Neural cell (in vitro differentiated cells): ENCODE data around the gene SP6. TPM values are rescaled to one million over a fixed set of nuclear protein-coding genes. Genes with fewer than 3 reads are reported as not detected.

Experiments
- H2AFZ ChIP-seq: fragments of 200-600, 300-800 bp; sonication (generic), shearing (Covaris generic); 2 replicates; pipeline ENCODE4 v1.6.0; 2014; ENCODE audit warnings: low read depth, mild to moderate bottlenecking, antibody characterized with exemption, low read length, moderate library complexity
- H3F3A ChIP-seq: fragments of 200-600 bp; shearing (Covaris generic); 2 replicates; pipeline ENCODE4 v1.6.1; 2016; ENCODE audit warnings: mild to moderate bottlenecking, moderate library complexity, mixed read lengths, antibody characterized with exemption, low read length; ENCODE audit not compliant: insufficient read depth, poor library complexity, severe bottlenecking
- H3K27ac ChIP-seq: fragments of 200-600, 300-800 bp; sonication (generic), shearing (Covaris generic); 2 replicates; pipeline ENCODE4 v1.5.1; 2014; ENCODE audit warnings: mild to moderate bottlenecking, low read length, moderate library complexity
- H3K27me3 ChIP-seq: fragments of 300-800, 200-600 bp; sonication (generic), shearing (Covaris generic); 2 replicates; pipeline ENCODE4 v1.6.0; 2014; ENCODE audit warnings: mild to moderate bottlenecking, low read depth, low read length, moderate library complexity; ENCODE audit not compliant: insufficient read depth
- H3K36me3 ChIP-seq: fragments of 300-800, 200-600 bp; sonication (generic), shearing (Covaris generic); 2 replicates; pipeline ENCODE4 v1.5.1; 2014; ENCODE audit warnings: mild to moderate bottlenecking, antibody characterized with exemption, low read length, moderate library complexity; ENCODE audit not compliant: insufficient read depth
- H3K4me2 ChIP-seq: fragments of 300-800, 200-600 bp; sonication (generic), shearing (Covaris generic); 2 replicates; pipeline ENCODE4 v1.6.0; 2014; ENCODE audit warnings: mild to moderate bottlenecking, low read length
- H3K4me3 ChIP-seq: fragments of 300-800, 200-600 bp; sonication (generic), shearing (Covaris generic); 2 replicates; pipeline ENCODE4 v1.5.1; 2014; ENCODE audit warnings: mild to moderate bottlenecking, low read length, moderate library complexity
- H3K79me2 ChIP-seq: fragments of 200-600 bp; shearing (Covaris generic); replicated peaks from 2 replicates; pipeline ENCODE4 v1.6.0; 2014; ENCODE audit warnings: mild to moderate bottlenecking, low read length, moderate library complexity; ENCODE audit not compliant: insufficient read depth
- H3K9ac ChIP-seq: fragments of 300-800, 200-600 bp; sonication (generic), shearing (Covaris generic); 2 replicates; pipeline ENCODE4 v1.6.1; 2016; ENCODE audit warnings: mild to moderate bottlenecking, low read length, mixed read lengths
- H3K9me2 ChIP-seq: fragments of 200-600 bp; shearing (Covaris generic); 2 replicates; pipeline ENCODE4 v1.6.1; 2016; ENCODE audit warnings: mild to moderate bottlenecking, low read length, mixed read lengths; ENCODE audit not compliant: insufficient read depth
- H3K9me3 ChIP-seq: fragments of 200-600, 300-800 bp; sonication (generic), shearing (Covaris generic); 2 replicates; pipeline ENCODE4 v1.6.1; 2016; ENCODE audit warnings: mild to moderate bottlenecking, mixed run types, low read length, moderate library complexity, mixed read lengths
- H4K20me1 ChIP-seq: fragments of 200-600 bp; shearing (Covaris generic); 2 replicates; pipeline ENCODE4 v1.6.1; 2016; ENCODE audit warnings: mild to moderate bottlenecking, mixed run types; ENCODE audit not compliant: insufficient read depth
- EP300 ChIP-seq: fragments of 450-650 bp; conservative IDR thresholded peaks from 2 replicates; pipeline ENCODE4 v1.6.1; 2014; ENCODE audit warnings: antibody characterized with exemption, mild to moderate bottlenecking, moderate library complexity; ENCODE audit not compliant: poor library complexity, severe bottlenecking
- EZH2 ChIP-seq: fragments of 200-600, 300-800 bp; shearing (Covaris generic), sonication (generic); IDR thresholded peaks from 2 replicates; pipeline ENCODE4 v1.6.1; 2014; ENCODE audit warnings: antibody characterized with exemption, low read length, borderline replicate concordance, mild to moderate bottlenecking; ENCODE audit not compliant: insufficient read depth, poor library complexity, severe bottlenecking
- MXI1 ChIP-seq: fragments of 450-650 bp; conservative IDR thresholded peaks from 2 replicates; pipeline ENCODE4 v1.6.1; 2014; ENCODE audit warnings: antibody characterized with exemption, mild to moderate bottlenecking; ENCODE audit not compliant: poor library complexity, severe bottlenecking
- POLR2AphosphoS5 ChIP-seq: IDR thresholded peaks from 2 replicates; pipeline ENCODE4 v1.6.1; 2012
- RAD21 ChIP-seq: fragments of 450-650 bp; conservative IDR thresholded peaks from 2 replicates; pipeline ENCODE4 v1.6.1; 2014; ENCODE audit warnings: antibody characterized with exemption, mild to moderate bottlenecking, moderate library complexity
- SMC3 ChIP-seq: fragments of 450-650 bp; conservative IDR thresholded peaks from 2 replicates; pipeline ENCODE4 v1.6.1; 2014; ENCODE audit warnings: antibody characterized with exemption, mild to moderate bottlenecking, moderate library complexity; ENCODE audit not compliant: poor library complexity
- TAF1 ChIP-seq: IDR thresholded peaks from 2 replicates; pipeline ENCODE4 v1.6.1; 2012; ENCODE audit warnings: low read depth
- polyA plus RNA-seq: library from polyadenylated mRNA; depleted of rRNA; stranded (reverse); fragments of >200 nt; gene quantifications from 2 replicates; pipeline ENCODE4 v1.2.3, GENCODE V29; 2014
- TF ChIP-seq, protein P1 (sequence below): IDR thresholded peaks from 2 replicates; pipeline ENCODE4 v1.6.1; 2012; ENCODE audit warnings: borderline replicate concordance
- TF ChIP-seq, protein P2 (sequence below): fragments of 450-650 bp; IDR thresholded peaks from 2 replicates; pipeline ENCODE4 v1.5.1; 2014; ENCODE audit warnings: antibody characterized with exemption, mild to moderate bottlenecking, moderate library complexity; ENCODE audit not compliant: poor library complexity, severe bottlenecking

The SP6 gene
- polyA plus RNA-seq, 1 donor from 2014 or later, result 0.42 TPM

- Histone ChIP-seq H3K9ac (no peak overlapping the region), H3K4me2 (no peak overlapping the region), H3K36me3 (no peaks in the 10 kb centered on the region), H3K9me2 (no peaks in the 10 kb centered on the region), H2AFZ (no peak overlapping the region), H3K79me2 (no peaks in the 10 kb centered on the region), H4K20me1 (no peaks in the 10 kb centered on the region), H3K9me3 (no peaks in the 10 kb centered on the region), H3F3A (no peaks in the 10 kb centered on the region), H3K4me3 (no peak overlapping the region), H3K27ac (no peak overlapping the region), H3K27me3 (no peaks in the 10 kb centered on the region)
- TF ChIP-seq EP300 (no peak), TAF1 (no peak), POLR2AphosphoS5 (no peak), RAD21 (no peak), SMC3 (no peak), MXI1 (no peak), EZH2 (no peak)
- TF ChIP-seq, protein P1, sequence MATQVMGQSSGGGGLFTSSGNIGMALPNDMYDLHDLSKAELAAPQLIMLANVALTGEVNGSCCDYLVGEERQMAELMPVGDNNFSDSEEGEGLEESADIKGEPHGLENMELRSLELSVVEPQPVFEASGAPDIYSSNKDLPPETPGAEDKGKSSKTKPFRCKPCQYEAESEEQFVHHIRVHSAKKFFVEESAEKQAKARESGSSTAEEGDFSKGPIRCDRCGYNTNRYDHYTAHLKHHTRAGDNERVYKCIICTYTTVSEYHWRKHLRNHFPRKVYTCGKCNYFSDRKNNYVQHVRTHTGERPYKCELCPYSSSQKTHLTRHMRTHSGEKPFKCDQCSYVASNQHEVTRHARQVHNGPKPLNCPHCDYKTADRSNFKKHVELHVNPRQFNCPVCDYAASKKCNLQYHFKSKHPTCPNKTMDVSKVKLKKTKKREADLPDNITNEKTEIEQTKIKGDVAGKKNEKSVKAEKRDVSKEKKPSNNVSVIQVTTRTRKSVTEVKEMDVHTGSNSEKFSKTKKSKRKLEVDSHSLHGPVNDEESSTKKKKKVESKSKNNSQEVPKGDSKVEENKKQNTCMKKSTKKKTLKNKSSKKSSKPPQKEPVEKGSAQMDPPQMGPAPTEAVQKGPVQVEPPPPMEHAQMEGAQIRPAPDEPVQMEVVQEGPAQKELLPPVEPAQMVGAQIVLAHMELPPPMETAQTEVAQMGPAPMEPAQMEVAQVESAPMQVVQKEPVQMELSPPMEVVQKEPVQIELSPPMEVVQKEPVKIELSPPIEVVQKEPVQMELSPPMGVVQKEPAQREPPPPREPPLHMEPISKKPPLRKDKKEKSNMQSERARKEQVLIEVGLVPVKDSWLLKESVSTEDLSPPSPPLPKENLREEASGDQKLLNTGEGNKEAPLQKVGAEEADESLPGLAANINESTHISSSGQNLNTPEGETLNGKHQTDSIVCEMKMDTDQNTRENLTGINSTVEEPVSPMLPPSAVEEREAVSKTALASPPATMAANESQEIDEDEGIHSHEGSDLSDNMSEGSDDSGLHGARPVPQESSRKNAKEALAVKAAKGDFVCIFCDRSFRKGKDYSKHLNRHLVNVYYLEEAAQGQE, result no peak
- TF ChIP-seq, protein P2, sequence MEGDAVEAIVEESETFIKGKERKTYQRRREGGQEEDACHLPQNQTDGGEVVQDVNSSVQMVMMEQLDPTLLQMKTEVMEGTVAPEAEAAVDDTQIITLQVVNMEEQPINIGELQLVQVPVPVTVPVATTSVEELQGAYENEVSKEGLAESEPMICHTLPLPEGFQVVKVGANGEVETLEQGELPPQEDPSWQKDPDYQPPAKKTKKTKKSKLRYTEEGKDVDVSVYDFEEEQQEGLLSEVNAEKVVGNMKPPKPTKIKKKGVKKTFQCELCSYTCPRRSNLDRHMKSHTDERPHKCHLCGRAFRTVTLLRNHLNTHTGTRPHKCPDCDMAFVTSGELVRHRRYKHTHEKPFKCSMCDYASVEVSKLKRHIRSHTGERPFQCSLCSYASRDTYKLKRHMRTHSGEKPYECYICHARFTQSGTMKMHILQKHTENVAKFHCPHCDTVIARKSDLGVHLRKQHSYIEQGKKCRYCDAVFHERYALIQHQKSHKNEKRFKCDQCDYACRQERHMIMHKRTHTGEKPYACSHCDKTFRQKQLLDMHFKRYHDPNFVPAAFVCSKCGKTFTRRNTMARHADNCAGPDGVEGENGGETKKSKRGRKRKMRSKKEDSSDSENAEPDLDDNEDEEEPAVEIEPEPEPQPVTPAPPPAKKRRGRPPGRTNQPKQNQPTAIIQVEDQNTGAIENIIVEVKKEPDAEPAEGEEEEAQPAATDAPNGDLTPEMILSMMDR, result no peak
These were observed 27.4 kb downstream of the SP6 start for GRCh38 chr17:47823519-47823918.

DNA sequence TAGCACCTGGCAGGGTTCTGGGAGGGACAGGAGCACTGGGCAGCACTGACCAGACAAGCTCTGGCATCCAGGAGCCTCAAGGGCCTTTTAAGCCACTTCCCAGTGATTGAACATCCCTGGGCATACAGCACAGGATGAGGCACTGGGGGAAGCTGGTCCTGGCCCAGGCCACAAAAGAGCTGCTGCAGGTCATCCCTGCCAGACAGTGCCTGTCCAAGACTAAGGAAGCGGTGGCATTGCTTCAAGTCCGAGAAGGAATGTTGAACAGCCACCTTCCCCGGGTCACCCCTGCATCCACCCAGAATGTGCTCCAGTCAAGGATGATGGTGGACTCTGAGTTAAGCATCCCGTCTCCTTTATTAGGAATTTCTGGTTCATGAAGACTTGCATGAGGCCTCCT, 28.2 kb downstream of the SP6 start:
- H3K4me2 ChIP-seq, result no peak overlapping the region
- H3K9me3 ChIP-seq, result no peaks in the 10 kb centered on the region
- H3K9me2 ChIP-seq, result no peaks in the 10 kb centered on the region
- H3K27ac ChIP-seq, result no peak overlapping the region
- H3K27me3 ChIP-seq, result no peaks in the 10 kb centered on the region
- H4K20me1 ChIP-seq, result no peaks in the 10 kb centered on the region
- no peaks in the 10 kb centered on the region for H3F3A ChIP-seq
- no peak for TF ChIP-seq SMC3
- TF ChIP-seq POLR2AphosphoS5, result no peak
- TF ChIP-seq TAF1, result no peak
- no peak overlapping the region for H3K9ac ChIP-seq
- no peak overlapping the region for H3K4me3 ChIP-seq
- no peak overlapping the region for H2AFZ ChIP-seq
- H3K36me3 ChIP-seq, result no peaks in the 10 kb centered on the region
- H3K79me2 ChIP-seq, result no peaks in the 10 kb centered on the region
